Measurements from ENCODE around the gene CLCNKB. TPM values are rescaled to one million over a fixed set of nuclear protein-coding genes. Genes with fewer than 3 reads are reported as not detected.

CLCNKB gene
- total RNA-seq, 1 donor from 2014 or later = 0.59 TPM

DNA sequence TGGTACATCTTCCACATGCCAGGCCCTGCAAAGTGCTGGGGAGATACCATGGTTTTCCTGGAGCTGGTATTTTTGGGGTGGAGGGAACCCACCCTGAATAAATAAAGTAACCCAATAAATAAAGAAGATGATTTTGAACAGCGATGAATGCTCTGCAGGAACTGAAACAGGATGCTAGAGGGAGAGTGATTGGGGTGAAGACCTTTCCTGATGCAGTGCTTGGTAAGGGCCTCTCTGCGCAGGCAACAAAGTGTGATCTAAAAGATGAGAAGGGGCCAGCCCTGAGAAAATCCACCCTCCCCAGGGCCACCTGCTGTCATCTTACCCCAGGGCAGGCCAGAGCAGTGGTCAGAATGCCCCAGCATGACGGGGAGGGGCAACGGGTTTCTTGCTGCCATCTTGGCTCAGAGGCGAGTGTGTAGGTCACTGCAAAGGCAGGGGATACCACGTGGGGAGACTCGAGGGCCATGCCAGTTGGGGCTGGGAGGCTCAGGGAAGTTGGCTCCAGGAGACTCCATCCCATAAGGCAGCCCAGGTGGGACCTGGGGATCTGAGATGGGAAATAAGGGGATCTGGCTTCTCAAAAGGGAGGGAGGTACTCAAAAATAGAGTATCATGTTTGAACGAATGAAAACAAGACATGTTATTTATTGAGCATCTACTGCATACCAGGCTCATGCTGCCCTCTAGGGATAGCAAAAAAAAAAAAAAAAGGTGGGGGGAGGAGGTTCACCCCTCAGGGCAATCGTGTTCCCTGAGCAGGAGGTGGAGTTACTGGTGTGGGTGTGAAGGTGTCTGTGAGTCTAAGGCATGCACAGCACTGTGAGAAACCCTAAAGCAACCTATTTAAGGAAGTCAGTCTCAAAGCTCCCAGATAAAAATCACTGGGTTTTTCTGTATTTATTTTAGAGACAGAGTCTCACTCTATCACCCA is 36.8 kb upstream of the CLCNKB start:
- Mint-ChIP-seq H3K27me3 (ENCODE audit: unreplicated experiment) (peaks cover 5% of the 10 kb centered on the region), H3K9me3 (ENCODE audit: unreplicated experiment) (no peaks in the 10 kb centered on the region), H3K4me1 (ENCODE audit: unreplicated experiment) (no peaks in the 10 kb centered on the region), H3K27ac (ENCODE audit: unreplicated experiment) (no peak overlapping the region), H3K4me3 (ENCODE audit: unreplicated experiment) (no peak overlapping the region), H3K36me3 (ENCODE audit: low read depth, unreplicated experiment) (no peaks in the 10 kb centered on the region)
- DNase-seq (ENCODE audit: low spot score) = no peak
- TF ChIP-seq, protein P1, sequence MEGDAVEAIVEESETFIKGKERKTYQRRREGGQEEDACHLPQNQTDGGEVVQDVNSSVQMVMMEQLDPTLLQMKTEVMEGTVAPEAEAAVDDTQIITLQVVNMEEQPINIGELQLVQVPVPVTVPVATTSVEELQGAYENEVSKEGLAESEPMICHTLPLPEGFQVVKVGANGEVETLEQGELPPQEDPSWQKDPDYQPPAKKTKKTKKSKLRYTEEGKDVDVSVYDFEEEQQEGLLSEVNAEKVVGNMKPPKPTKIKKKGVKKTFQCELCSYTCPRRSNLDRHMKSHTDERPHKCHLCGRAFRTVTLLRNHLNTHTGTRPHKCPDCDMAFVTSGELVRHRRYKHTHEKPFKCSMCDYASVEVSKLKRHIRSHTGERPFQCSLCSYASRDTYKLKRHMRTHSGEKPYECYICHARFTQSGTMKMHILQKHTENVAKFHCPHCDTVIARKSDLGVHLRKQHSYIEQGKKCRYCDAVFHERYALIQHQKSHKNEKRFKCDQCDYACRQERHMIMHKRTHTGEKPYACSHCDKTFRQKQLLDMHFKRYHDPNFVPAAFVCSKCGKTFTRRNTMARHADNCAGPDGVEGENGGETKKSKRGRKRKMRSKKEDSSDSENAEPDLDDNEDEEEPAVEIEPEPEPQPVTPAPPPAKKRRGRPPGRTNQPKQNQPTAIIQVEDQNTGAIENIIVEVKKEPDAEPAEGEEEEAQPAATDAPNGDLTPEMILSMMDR (IDR thresholded peaks at IDR 0.05; ENCODE audit: unreplicated experiment) = no peak

GRCh38 chr1:16007671-16008341 is 35.8 kb upstream of the CLCNKB start:
- TF ChIP-seq, protein P1 (IDR thresholded peaks at IDR 0.05; ENCODE audit: unreplicated experiment) = no peak
- H3K36me3 Mint-ChIP-seq (ENCODE audit: low read depth, unreplicated experiment) = no peaks in the 10 kb centered on the region
- peak overlapping the region; percentile 42 for H3K4me3 Mint-ChIP-seq (ENCODE audit: unreplicated experiment)
- H3K4me1 Mint-ChIP-seq (ENCODE audit: unreplicated experiment) = no peaks in the 10 kb centered on the region
- DNase-seq (ENCODE audit: low spot score) = no peak
- H3K9me3 Mint-ChIP-seq (ENCODE audit: unreplicated experiment) = no peaks in the 10 kb centered on the region
- peak overlapping the region; percentile 26 for H3K27ac Mint-ChIP-seq (ENCODE audit: unreplicated experiment)
- H3K27me3 Mint-ChIP-seq (ENCODE audit: unreplicated experiment) = peaks cover 5% of the 10 kb centered on the region

- Mint-ChIP-seq H3K4me1 (ENCODE audit: unreplicated experiment) (no peaks in the 10 kb centered on the region), H3K4me3 (ENCODE audit: unreplicated experiment) (no peak overlapping the region), H3K36me3 (ENCODE audit: low read depth, unreplicated experiment) (no peaks in the 10 kb centered on the region), H3K9me3 (ENCODE audit: unreplicated experiment) (no peaks in the 10 kb centered on the region), H3K27ac (ENCODE audit: unreplicated experiment) (no peak overlapping the region), H3K27me3 (ENCODE audit: unreplicated experiment) (peaks cover 5% of the 10 kb centered on the region)
- peak; percentile 85 for DNase-seq (ENCODE audit: low spot score)
- TF ChIP-seq, protein P1 (IDR thresholded peaks at IDR 0.05; ENCODE audit: unreplicated experiment) = peak; percentile 98
Observed at GRCh38 chr1:16009030-16009460, 34.5 kb upstream of the CLCNKB start.

DNA sequence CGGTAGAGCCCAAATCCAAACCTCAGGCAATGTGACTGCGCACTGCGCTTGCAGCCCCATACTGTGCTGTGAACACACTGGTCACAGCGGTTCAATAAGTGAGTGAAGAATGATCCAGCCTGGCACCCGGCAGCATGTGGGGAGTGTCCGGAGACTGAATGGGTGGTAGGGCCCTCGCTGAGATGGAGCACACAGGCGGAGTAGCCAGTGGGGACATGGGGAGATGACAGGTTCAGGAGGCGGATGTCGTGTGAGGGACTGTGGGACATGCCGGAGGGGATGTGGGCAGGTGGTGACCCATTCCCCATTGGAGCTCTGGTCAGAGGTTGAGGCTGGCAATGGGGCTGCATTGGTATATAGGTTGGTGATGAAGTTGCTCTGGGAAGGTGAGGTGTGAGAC is 33.9 kb upstream of the CLCNKB start:
- TF ChIP-seq, protein P1 (IDR thresholded peaks at IDR 0.05; ENCODE audit: unreplicated experiment) = no peak
- Mint-ChIP-seq H3K27ac (ENCODE audit: unreplicated experiment) (peak overlapping the region; percentile 32), H3K36me3 (ENCODE audit: low read depth, unreplicated experiment) (peaks cover 3% of the 10 kb centered on the region), H3K27me3 (ENCODE audit: unreplicated experiment) (peaks cover 5% of the 10 kb centered on the region), H3K9me3 (ENCODE audit: unreplicated experiment) (no peaks in the 10 kb centered on the region), H3K4me3 (ENCODE audit: unreplicated experiment) (no peak overlapping the region), H3K4me1 (ENCODE audit: unreplicated experiment) (no peaks in the 10 kb centered on the region)
- no peak for DNase-seq (ENCODE audit: low spot score)

All from endothelial cell (in vitro differentiated cells).